GM21367 (cell line): Measurements from ENCODE around the gene ZCCHC12.

ENCODE experiments used
- ATAC-seq: cut with Tn5 transposase; IDR thresholded peaks from one replicate; pipeline ENCODE4 v1.9.1; 2021; ENCODE audit not compliant: unreplicated experiment

The ZCCHC12 gene

GRCh38 chrX:118867251-118867650, 43.6 kb downstream of the ZCCHC12 start:
- no peak for ATAC-seq

GRCh38 chrX:118872102-118872566, 48.5 kb downstream of the ZCCHC12 start:
- no peak for ATAC-seq
